ENCODE measurements around the gene LZTFL1.
A peak's percentile ranks its signal among the peaks of the same experiment; 100 is the strongest.

LZTFL1 gene

GRCh38 chr3:45795882-45796765, 45.8 kb downstream of the LZTFL1 start, which contains the start of gene SLC6A20:
SLC6A20 (minus strand) TSS chr3:45796536; CDS start chr3:45796419, 117 bp downstream.
- H3K4me3 ChIP-seq (ENCODE audit: control insufficient read depth, low read depth, low read length) = peak within 1 kb of the TSS; percentile 1; the same call in 1 of the 2 replicates
- no peak for TF ChIP-seq CTCF (IDR thresholded peaks at IDR 0.05; ENCODE audit: control insufficient read depth, insufficient read depth, low read depth, low read length, missing control alignments)
- no peak for DNase-seq (ENCODE audit: low read depth)

GRCh38 chr3:45795509-45795881, 46.4 kb downstream of the LZTFL1 start:
- no peak for DNase-seq (ENCODE audit: low read depth)
- no peak overlapping the region for H3K4me3 ChIP-seq (ENCODE audit: control insufficient read depth, low read depth, low read length)
- TF ChIP-seq CTCF (IDR thresholded peaks at IDR 0.05; ENCODE audit: control insufficient read depth, insufficient read depth, low read depth, low read length, missing control alignments) = no peak

GRCh38 chr3:45794660-45795059, 47.3 kb downstream of the LZTFL1 start:
- H3K4me3 ChIP-seq (ENCODE audit: control insufficient read depth, low read depth, low read length) = no peak overlapping the region
- TF ChIP-seq CTCF (IDR thresholded peaks at IDR 0.05; ENCODE audit: control insufficient read depth, insufficient read depth, low read depth, low read length, missing control alignments) = no peak
- no peak for DNase-seq (ENCODE audit: low read depth)

GRCh38 chr3:45794177-45794560, 47.8 kb downstream of the LZTFL1 start:
- H3K4me3 ChIP-seq (ENCODE audit: control insufficient read depth, low read depth, low read length) = no peak overlapping the region
- TF ChIP-seq CTCF (IDR thresholded peaks at IDR 0.05; ENCODE audit: control insufficient read depth, insufficient read depth, low read depth, low read length, missing control alignments) = no peak
- DNase-seq (ENCODE audit: low read depth) = no peak

- no peak for TF ChIP-seq CTCF (IDR thresholded peaks at IDR 0.05; ENCODE audit: control insufficient read depth, insufficient read depth, low read depth, low read length, missing control alignments)
- H3K4me3 ChIP-seq (ENCODE audit: control insufficient read depth, low read depth, low read length) = no peak overlapping the region
- no peak for DNase-seq (ENCODE audit: low read depth)
These were observed 48.3 kb downstream of the LZTFL1 start for GRCh38 chr3:45793482-45794176.

- TF ChIP-seq CTCF (IDR thresholded peaks at IDR 0.05; ENCODE audit: control insufficient read depth, insufficient read depth, low read depth, low read length, missing control alignments) = no peak
- no peak overlapping the region for H3K4me3 ChIP-seq (ENCODE audit: control insufficient read depth, low read depth, low read length)
- DNase-seq (ENCODE audit: low read depth) = no peak
These were observed 49.3 kb downstream of the LZTFL1 start for GRCh38 chr3:45792516-45793172.
